Activated T-cell treated with anti-CD3 and anti-CD28 coated beads for 24 hours (primary cell): ENCODE data around the gene GGTA1.
"Not testable (repeated sequence)": the region's sequence is repeated elsewhere in the genome, so short reads cannot be mapped to it uniquely, and the experiment has no call there.

Experiments
- DNase-seq: peaks from one replicate; pipeline ENCODE4 v3.0.0-alpha.2; 2020; ENCODE audit warnings: low read depth

The GGTA1 gene

GRCh38 chr9:121499427-121500164, at the start of gene GGTA1:
GGTA1 (minus strand) TSS chr9:121499844; CDS start chr9:121467922, 31,922 bp downstream.
- DNase-seq: no peak

- DNase-seq: no peak
Observed at GRCh38 chr9:121548666-121549065, 49.0 kb upstream of the GGTA1 start.

GRCh38 chr9:121545875-121546423, 46.3 kb upstream of the GGTA1 start:
- peak; percentile 46 for DNase-seq

DNA sequence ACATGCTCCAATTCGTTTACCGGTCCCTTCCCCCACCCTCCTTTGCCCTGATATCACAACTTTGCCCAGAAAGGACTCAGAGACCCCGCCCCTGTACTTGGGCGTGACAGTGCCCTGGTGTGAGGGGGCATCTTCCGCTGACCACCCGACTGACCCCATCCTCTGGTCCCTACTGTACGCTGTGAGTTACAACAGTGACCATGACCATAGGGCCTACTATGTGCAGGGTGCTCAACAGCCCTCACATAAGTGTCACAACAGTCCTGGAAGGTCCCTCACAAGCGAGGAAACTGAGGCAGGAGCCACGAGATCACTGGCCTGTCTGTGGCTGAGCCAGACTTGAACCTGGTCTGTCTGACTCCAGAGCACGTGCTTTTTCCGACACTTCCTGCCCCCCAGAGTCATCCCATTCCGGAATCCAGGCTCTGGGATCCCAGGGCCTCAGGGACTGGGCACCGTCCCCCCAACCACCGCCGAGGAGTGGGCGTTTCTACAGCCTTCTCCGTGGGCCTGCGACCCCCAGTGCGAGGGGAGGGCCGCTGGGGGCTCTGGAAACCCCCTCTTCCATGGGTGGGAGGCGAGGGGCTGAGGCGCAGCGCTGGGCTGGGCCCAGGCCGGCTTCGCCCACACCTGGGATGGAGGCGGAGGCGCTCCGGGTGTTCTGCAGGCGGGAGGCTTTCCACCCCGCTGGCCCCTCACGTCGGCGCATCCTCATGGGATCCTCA, 45.7 kb upstream of the GGTA1 start:
- DNase-seq: no peak

- no peak for DNase-seq
Observed at GRCh38 chr9:121542025-121542424, 42.4 kb upstream of the GGTA1 start.

DNA sequence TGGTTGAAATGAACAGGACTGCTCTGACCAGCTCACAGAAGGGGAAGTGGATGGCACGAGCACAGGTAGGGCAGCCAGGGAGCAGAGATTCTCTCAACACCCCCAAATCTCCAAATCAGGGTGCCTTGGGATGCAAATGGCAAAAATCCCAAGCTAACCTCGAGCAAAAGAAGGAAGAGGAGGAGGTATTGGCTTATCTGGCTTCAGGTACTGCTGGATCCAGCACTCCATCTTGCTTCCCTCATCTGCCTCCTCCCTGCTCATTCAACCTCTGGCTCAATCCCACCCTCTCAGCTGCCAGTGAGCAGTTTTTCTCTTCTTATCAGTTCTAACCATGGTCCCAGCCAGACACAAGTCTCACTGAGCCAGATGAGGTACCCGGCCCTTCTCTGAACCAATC, 41.6 kb upstream of the GGTA1 start:
- DNase-seq: no peak

- no peak for DNase-seq
Observed at GRCh38 chr9:121538221-121538620, 38.6 kb upstream of the GGTA1 start.

DNA sequence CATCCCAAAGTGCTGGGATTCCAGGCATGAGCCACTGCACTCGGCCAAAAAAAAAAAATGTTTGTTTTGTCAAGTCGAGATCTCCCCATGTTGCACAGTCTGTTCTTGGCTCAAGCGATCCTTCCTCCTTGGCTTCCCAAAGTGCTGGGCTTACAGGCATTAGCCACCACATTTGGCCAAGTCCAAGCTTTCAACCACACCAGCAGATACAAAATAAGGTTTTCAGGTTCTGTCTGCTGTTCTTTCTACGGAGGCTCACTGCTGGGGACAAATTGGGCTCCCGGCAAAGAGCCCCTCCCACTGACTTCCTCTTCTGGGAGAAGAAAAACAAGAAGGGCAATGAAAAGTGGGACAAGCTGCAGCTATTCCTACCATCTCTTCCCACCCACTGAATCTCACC, 37.6 kb upstream of the GGTA1 start:
- no peak for DNase-seq

DNA sequence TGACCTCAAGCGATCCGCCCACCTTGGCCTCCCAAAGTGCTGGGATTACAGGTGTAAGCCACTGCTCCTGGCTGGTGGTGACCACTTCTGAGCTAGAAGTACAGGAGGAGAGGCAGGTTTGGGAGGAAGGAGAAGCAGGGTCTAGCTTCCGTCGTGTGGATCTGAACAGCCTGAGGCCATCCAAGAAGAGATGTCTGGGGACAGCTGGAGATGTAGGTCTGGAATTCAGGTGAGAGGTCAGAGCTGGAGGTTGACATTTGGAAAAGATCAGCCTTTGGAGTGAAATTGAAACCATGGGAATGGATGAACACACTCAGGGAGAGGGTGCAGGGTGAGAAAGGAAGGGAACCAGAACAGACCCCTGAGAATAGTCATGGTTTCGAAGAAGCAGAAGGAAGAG, 33.2 kb upstream of the GGTA1 start:
- no peak for DNase-seq

DNA sequence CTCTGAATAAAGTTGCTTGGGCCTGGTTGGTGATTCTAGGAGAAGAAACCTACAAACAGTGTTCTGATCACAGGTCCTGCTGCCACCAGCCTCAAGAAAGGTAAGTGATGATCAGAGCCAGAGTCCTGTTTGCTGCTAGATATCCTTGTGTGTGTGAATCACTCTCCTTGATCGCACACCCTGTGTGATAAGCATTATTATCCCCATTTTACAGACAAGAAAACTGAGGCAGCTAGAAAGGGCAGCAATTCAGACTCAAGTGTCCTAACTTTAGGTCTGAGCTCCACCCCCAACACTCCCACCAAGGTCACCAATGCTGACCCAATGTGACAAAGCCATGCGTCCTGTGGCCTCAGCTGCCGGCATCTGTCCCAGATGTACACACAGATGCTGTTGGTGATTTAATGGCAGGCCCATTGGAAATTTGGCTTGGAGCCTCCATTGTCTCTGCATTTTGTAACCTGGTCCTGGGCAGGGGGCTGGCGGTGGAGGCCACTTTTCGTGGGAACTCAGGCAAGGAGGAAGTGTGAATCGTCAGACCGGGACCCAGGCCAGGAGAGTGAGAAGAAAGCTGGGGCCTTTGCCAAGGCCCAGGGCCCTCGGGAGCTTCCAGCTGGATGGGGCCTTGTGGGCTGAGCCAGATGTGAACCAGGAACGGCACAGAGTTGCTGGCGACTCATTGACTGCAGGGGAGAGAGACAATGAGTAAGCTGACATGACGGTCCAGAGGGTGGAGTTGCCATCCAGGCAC, 29.8 kb upstream of the GGTA1 start:
- no peak for DNase-seq

- DNase-seq: no peak
Observed at GRCh38 chr9:121528642-121529041, 29.0 kb upstream of the GGTA1 start.

DNA sequence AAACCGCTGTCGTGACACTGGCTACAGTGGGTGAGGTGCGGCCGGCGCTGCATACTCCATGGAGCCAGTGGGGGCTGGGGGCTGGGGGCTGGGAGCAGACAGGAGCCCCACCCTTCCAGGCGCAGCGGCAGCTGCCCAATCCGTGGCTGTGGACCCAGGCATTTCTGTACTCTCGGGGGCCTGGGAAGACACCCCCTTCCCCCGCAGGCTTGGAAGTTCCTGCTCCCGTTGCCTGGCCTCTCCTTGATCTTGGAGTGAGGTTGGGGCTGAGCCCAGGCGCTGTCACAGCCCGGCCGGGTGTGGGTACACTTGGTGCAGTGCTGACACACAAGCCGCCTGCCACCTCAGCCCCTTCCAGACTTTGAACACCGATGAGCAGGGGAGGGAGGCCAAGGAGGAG, 27.7 kb upstream of the GGTA1 start:
- no peak for DNase-seq

DNA sequence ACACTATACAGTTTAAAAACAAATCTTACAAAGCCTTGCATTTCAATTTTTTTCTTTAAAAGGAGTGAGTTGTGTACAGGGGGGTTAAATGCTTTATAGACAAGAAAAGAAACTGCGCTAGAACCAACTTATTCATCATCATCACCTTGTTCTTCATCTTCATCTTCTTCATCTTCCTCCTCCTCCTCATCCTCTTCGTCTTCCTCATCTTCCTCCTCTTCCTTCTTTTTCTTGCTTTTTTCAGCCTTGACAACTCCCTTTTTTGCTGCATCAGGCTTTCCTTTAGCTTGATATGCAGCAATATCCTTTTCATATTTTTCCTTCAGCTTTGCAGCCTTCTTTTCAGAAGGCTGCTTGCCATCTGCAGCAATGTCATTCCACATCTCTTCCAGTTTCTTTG, 20.0 kb upstream of the GGTA1 start:
- not testable (repeated sequence) for DNase-seq

DNA sequence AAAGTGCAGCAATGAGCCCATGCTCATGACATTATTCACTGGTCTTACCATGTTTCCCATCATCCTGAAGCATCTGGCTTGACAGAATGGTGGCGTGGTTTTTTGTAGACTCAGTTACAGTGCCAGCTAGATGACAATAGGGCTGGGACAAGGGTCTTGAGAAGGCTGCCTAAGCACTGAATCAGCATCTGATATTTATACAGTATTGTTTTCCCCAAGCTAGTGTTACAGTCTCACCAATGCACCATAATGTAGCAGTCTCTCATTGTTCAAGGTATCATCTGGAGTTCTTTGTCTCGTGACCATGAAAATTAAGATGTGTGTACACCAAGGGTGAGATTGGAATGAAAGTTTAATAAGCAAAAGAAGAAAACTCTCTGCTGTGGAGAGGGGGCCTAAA, 19.0 kb upstream of the GGTA1 start:
- no peak for DNase-seq

- not testable (repeated sequence) for DNase-seq
Observed at GRCh38 chr9:121513166-121513565, 13.5 kb upstream of the GGTA1 start.

GRCh38 chr9:121510766-121511550, 11.3 kb upstream of the GGTA1 start:
- no peak for DNase-seq

- DNase-seq: no peak
Observed at GRCh38 chr9:121509180-121509579, 9.5 kb upstream of the GGTA1 start.

DNA sequence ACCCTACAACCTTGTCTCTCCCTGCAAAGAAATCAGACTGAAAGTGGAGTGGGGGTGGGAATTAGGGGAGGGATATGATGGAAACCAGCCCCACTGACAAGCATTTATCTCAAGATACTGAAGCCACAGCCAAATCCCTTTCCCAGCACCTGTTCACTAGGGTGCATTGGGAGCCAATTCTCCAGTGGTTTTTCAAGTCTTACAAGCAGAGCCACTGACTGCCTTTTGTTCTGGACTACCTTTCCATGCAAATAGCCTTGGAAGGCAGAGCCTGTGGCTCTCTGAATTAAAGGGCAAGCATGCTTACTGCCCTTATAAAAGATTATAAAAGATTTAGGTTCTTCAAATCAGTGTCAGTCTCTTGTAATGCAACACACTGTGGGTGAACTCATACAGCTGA, 8.8 kb upstream of the GGTA1 start:
- DNase-seq: no peak

DNA sequence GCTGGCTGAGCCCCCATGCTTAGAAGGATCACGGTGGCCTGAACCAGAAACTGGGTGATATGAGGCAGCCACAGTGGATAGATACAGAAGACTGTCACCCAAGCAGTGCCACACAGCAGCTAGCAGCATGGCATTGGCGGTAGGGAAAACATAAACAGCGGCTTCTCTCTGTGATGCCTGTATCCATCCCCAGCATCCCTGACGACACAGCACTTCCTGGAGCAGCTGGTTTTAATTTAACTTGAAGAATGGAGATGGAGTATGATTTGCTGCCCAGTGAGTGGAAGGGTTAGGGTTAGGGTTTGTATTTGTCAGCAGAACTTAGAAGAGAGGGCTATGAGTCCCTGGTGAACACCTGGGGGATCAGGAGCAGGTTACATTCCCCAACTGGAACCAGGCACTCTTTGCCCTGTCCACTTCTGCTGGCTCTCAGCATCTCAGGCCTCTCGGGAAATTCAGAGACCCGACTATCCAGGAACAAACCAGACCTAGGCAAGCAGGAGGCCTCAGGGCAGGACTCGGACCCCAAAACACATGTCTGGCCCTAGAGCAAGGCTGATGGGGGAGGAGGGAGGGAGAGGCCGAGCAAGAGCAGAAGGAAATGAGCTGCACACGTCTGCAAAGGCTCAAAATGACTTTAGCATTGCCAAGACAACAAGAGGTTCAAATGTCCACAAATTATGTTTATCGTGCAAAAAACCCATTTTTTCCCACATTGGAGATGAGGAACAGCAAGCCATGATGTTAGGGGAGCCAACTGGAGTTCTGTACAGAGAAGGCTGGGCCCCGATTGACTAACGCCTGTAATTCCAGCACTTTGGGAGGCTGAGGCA, 6.5 kb upstream of the GGTA1 start:
- DNase-seq: no peak

DNA sequence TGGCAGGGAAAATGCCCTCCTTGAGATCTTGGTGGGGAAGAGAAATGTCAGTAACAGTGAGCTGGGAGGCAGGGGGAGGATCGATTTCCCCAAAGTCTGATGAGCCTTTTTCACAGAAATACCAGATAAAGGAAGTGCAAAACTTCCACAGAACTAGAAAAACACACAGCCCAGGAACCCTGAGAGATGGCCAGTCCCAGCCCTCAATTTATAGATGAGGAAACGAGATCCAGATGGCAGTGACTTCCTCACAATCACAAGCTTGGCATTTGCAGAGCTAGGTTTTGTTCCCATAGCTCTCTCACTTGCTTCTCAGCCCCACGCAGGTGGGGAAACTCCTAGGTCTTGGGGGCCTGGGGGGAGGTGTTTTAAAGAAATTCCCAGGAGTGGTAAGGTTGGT, 3.8 kb upstream of the GGTA1 start:
- no peak for DNase-seq

DNA sequence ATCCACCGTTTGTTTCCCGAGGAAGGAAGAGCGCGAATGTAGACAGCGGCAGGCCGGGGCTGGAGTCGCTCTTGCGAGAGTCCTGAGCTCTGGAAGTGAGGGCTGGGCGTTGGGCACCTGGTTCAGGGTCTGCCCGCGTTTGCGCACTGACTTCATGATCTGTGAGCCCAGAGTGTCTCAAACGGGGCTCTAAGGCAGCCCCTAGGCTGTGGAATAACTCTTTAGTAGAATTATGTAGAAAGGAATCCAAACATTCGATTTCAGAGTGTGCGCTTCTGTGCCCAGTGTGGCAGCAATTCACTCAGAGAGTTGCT, 478 bp upstream of the GGTA1 start:
- no peak for DNase-seq

DNA sequence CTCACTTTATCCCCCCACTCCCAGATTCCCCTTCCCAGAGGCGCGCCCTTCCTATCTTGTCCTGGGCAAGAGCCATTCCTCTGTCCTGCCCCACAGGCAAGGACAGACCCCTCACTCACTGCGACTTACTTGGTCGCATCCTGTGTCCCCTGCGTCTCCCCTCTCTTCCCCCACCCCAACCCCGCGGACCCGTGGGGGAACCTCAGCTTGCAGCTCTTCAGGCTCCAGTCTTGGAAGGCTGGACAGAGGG, 542 bp downstream of the GGTA1 start:
- no peak for DNase-seq
